Spinal cord (tissue), 10 donors: ENCODE measurements around the gene AEN. TPM values are rescaled to one million over a fixed set of nuclear protein-coding genes. Genes with fewer than 3 reads are reported as not detected.

Source experiments
- DNase-seq, 6 donors: peaks; one replicate each; pipeline versions ENCODE4 v3.0.0 to v3.0.0-alpha.2; 2013 to 2015; ENCODE audit warnings: low spot score in 6 of 6, low read depth in 4 of 6
- H3K27ac ChIP-seq: one replicate; pipeline ENCODE4 v1.5.1; 2013; ENCODE audit warnings: low read depth, low read length, control low read depth
- H3K27me3 ChIP-seq: one replicate; pipeline ENCODE4 v1.6.1; 2013; ENCODE audit warnings: low read length; ENCODE audit not compliant: control insufficient read depth, insufficient read depth
- H3K36me3 ChIP-seq: one replicate; pipeline ENCODE4 v1.6.1; 2013; ENCODE audit warnings: low read length; ENCODE audit not compliant: control insufficient read depth, insufficient read depth
- H3K4me1 ChIP-seq: one replicate; pipeline ENCODE4 v1.6.1; 2013; ENCODE audit warnings: low read length; ENCODE audit not compliant: control insufficient read depth, insufficient read depth
- H3K4me3 ChIP-seq: one replicate; pipeline ENCODE4 v1.5.1; 2013; ENCODE audit warnings: low read depth, low read length, control low read depth
- H3K9me3 ChIP-seq: one replicate; pipeline ENCODE4 v1.6.1; 2013; ENCODE audit warnings: low read length; ENCODE audit not compliant: control insufficient read depth, insufficient read depth
- WGBS: methylation state at CpG from one replicate; pipeline ENCODE4 v1.1.5; 2013; ENCODE audit warnings: missing lambda C conversion rate; ENCODE audit not compliant: insufficient coverage; 5-methylcytosine and 5-hydroxymethylcytosine counted together
- polyA plus RNA-seq, 2 donors: library from polyadenylated mRNA; unstranded; fragments of 120-200 nt; gene quantifications; one replicate each; pipeline ENCODE4 v1.2.1, GENCODE V29; 2013; ENCODE audit not compliant: insufficient read length in 2 of 2
- small RNA-seq: library from RNA; depleted of rRNA; stranded (forward); fragments of <200 nt; gene quantifications from one replicate; pipeline ENCODE3, GENCODE V24; 2014; ENCODE audit warnings: low replicate concordance
- total RNA-seq, 2 donors: library from RNA; depleted of rRNA in 1 of 2; stranded (reverse); fragments of 120-200 nt in 1 of 2; fragments of >200 nt in 1 of 2; gene quantifications; one replicate each; pipeline versions ENCODE4 v1.2.3 to v1.2.4, GENCODE V29; 2013 to 2014
- donor health status: healthy.

AEN gene
- total and polyA plus RNA-seq, 4 donors, result 7.0 to 10.1 (median 7.8) TPM

DNA sequence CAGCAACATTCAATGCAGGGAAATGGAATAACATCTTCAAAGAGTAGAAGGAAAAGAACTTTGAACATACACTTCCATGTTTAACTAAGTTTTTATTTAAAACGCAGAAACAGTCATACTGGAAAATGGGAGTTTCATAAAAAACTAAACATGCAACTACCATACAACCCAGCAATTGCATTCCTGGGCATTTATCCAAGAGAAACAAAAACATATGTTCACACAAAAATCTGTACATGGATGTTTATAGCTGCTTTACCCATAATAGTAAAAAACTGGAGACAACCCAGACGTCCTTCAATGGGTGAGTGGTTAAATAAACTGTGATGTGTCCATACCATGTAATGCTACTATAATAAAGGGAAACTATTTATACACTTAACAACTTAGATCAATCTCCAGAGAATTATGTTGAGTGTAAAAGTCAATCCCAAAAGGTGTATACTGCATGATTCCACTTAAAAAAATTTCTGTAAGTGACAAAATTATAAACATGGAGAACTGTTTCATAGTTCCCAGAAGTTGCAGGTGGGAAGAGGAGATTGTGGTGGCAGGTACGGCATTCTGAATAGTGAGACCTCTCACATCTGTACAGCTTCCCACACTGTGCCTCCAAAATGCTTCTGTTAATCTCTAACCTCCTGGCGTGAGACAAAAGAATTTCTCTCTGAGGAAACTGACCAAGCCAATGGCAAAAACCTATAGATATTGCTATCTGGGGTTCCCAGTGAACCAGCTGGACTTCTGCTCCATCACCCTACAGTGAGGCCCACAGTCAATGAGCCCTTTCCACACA, 40.8 kb downstream of the AEN start:
- H3K27me3 ChIP-seq, result no peaks in the 10 kb centered on the region
- 90% methylated on average over 2 of the region's 4 CpGs for WGBS
- DNase-seq, result no peak
- no peaks in the 10 kb centered on the region for H3K36me3 ChIP-seq
- no peak overlapping the region for H3K4me3 ChIP-seq
- no peak overlapping the region for H3K27ac ChIP-seq
- peaks cover 28% of the 10 kb centered on the region for H3K4me1 ChIP-seq
- H3K9me3 ChIP-seq, result no peaks in the 10 kb centered on the region

DNA sequence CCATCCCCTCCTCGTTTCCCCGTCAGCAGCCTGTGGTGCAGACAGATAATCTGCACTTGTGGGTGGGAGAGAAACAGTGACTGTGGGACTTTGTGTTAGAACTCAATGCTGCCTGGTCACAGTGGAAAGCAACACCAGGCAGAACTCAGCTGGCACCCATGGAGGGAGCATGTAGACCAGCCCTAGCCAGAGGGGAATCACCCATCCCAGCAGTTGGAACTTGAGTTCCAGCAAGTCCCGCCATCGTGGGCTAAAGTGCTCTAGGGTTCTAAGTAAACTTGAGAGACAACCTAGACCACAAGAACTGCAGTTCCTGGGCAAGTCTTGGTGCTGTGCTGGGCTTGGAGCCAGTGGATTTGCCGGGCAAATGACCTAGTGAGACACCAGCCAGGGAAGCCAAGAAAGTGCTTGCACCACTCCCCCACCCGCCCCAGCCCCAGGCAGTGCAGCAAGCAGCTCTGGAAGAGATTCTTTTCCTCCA, 42.0 kb downstream of the AEN start:
- Histone ChIP-seq H3K4me1 (peaks cover 18% of the 10 kb centered on the region), H3K27ac (no peak overlapping the region), H3K4me3 (no peak overlapping the region), H3K27me3 (no peaks in the 10 kb centered on the region), H3K9me3 (no peaks in the 10 kb centered on the region), H3K36me3 (no peaks in the 10 kb centered on the region)
- no peak for DNase-seq
- 97% methylated on average over 5 of the region's 6 CpGs for WGBS

DNA sequence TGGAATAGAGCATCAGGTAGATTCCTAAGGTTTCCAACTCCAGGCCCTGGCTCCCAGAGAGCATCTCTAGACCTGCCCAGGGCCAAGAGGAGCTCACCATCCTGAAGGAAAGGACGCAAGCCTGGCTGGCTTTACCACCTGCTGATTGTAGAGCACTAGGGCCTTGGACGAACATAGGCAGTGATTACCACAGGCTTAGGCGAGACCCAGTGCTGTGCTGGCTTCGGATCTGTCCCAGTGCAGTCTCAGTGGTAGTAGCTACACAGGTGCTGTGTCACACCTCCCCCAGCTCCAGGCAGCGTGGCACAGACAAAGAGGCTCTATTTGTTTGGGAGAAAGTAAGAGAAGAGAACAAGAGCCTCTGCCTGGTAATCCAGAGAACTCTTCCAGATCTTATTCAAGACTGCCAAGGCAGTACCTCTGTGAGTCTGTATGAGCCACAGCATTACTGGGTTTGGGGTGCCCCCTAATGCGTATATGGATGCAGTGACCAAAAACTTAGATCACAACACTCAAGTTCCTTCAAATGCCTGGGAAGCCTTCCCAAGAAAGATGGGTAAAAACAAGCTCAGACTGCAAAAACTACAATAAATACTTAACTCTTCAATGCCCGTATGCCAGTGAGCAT, 43.1 kb downstream of the AEN start:
- Histone ChIP-seq H3K27ac (no peak overlapping the region), H3K36me3 (no peaks in the 10 kb centered on the region), H3K4me1 (peaks cover 9% of the 10 kb centered on the region), H3K9me3 (no peaks in the 10 kb centered on the region), H3K27me3 (no peaks in the 10 kb centered on the region), H3K4me3 (no peak overlapping the region)
- peak in 1 of 6 donors; percentile 28 for DNase-seq
- WGBS, result 85% methylated on average over 5 of the region's 7 CpGs

DNA sequence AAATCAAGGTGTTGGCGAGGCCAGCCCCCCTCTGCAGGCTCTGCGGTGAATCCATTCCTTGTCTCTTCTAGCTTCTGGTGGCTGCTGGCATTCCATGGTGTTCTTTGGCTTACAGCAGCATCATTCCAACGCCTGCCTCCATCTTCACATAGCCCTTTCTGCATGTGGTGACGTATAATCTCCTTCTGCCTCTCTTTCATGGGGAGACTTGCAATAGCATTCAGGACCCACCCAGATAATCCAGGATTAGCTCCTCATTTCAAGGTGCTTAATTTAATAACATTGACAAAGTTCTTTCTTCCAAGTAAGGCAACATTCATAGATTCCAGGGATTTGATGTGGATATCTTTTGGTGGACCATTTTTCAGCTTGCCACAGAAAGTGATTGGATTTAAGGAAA, 53.5 kb downstream of the AEN start:
- H3K27ac ChIP-seq, result no peak overlapping the region
- no peak overlapping the region for H3K4me3 ChIP-seq
- H3K4me1 ChIP-seq, result no peaks in the 10 kb centered on the region
- H3K9me3 ChIP-seq, result no peaks in the 10 kb centered on the region
- no peaks in the 10 kb centered on the region for H3K36me3 ChIP-seq
- no peaks in the 10 kb centered on the region for H3K27me3 ChIP-seq
- WGBS, result 69% methylated on average over 4 of the region's 4 CpGs
- DNase-seq, result no peak

DNA sequence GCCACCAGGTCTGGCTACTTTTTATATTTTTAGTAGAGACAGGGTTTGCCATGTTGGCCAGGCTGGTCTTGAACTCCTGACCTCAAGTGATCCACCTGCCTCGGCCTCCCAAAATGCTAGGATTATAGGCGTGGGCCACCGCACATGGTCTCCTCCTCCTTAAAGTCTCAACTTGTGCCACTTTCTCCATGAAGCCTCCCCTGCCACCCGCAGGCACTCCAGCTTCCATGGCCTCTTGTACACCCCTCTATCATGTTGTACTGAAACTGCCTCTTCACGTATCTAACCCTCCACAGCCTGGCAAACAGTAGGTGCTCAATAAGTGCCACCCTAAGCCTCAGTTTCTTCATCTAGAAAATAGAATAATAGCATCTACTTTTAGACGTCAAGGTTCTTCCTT, 57.6 kb downstream of the AEN start:
- Histone ChIP-seq H3K4me3 (no peak overlapping the region), H3K36me3 (no peaks in the 10 kb centered on the region), H3K9me3 (no peaks in the 10 kb centered on the region), H3K4me1 (peaks cover 4% of the 10 kb centered on the region), H3K27ac (no peak overlapping the region), H3K27me3 (no peaks in the 10 kb centered on the region)
- DNase-seq, result no peak
- WGBS, result 96% methylated on average over 5 of the region's 6 CpGs

DNA sequence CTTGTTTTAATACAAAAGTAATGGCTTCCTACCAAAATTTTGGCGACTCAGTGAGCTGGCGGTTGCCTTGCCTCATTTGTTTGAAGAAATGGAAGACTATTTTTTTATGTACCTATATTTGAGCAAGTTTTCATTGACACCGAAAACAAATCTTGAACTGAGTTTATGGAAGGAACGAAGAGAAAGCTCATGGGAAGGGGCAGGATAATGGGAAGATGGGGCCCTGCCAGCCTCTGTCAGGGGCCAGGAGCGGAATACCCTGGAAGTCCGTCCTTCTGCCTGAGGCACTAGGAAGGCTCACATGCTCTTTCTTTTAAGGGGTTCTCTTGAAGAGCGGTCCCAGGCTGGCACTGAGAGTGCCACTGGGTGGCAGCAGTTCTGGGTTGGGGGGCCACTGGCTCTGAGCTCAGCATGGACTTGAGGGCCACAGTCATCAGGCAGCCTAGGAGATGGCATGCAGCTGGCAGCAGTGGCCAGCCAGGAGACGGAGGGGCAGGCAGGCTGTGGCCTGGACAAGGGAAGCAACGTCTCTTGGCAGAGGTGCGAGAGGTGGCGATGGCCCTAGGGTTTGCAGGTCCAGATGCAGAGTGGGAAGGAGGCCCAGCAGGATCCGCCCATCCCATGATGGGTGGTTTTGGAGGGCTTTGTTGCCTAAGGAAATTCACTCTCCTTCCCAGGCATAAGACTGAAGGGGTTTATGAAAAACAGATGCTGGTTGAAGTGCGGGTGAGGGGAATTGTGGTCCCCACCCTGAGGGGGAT, 59.3 kb downstream of the AEN start:
- DNase-seq, result no peak
- Histone ChIP-seq H3K27me3 (no peaks in the 10 kb centered on the region), H3K36me3 (no peaks in the 10 kb centered on the region), H3K4me3 (no peak overlapping the region), H3K27ac (no peak overlapping the region), H3K9me3 (no peaks in the 10 kb centered on the region), H3K4me1 (peaks cover 4% of the 10 kb centered on the region)
- WGBS, result 86% methylated on average over 10 of the region's 13 CpGs

DNA sequence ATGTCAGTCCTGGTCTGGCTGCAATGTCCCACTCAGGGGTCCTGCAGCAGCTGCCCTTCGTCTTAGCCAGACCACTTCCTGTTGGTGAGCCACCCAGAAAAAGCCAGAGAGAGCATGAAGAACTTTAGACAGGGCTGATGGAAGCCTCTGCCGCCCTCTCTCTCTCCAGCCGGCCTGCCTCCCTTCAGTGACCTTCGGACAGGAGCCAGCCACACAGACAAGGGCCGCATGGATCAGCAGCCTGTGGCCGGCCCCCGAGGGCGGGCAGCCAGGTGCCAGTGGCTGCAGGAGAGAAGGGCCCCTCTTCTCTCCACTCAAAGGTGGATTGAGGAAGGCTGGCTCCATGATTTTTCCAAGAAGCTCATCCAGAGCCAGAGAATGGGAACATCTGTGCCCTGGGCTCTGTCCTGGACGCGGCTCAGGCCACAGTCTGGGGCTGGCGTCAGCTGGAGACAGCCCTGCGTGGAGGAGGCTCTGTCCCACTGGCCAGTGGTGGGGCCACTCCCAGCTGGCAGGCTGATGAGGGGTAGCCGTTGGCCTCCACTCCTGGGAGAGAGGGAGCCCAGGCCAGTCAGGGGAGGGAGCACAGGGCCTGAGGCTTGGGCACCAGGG, 60.6 kb downstream of the AEN start:
- Histone ChIP-seq H3K9me3 (no peaks in the 10 kb centered on the region), H3K27me3 (no peaks in the 10 kb centered on the region), H3K36me3 (no peaks in the 10 kb centered on the region), H3K27ac (no peak overlapping the region), H3K4me3 (no peak overlapping the region), H3K4me1 (peaks cover 4% of the 10 kb centered on the region)
- no peak for DNase-seq
- 73% methylated on average over 13 of the region's 13 CpGs for WGBS

Small RNAs within 50 kb of the gene (small RNA-seq; reads per million reads assigned to genes)
- gene MIR1179 (4.6 reads per million, percentile 94 among the genes with 10 or more reads in this experiment), gene MIR7-2 (2.6 reads per million, percentile 92 among the genes with 10 or more reads in this experiment)

Other genes starting within 250 kb of the AEN start
- 10 to 100 TPM; 15.1 to 28.6 TPM for gene MRPL46, start 154.0 kb upstream of the AEN start, total RNA-seq
- 10 to 100 TPM; 29.5 to 29.7 TPM for gene MRPL46, start 154.0 kb upstream of the AEN start, polyA plus RNA-seq
- gene MRPS11, start 153.6 kb upstream of the AEN start, total RNA-seq, result 10 to 100 TPM; 22.5 to 55.0 TPM
- gene MRPS11, start 153.6 kb upstream of the AEN start, polyA plus RNA-seq, result 10 to 100 TPM; 67.7 to 70.7 TPM
- 10 to 100 TPM in 1 of 2 donors, 1 to 10 TPM in 1; 8.8 to 10.2 TPM for gene DET1, start 74.7 kb upstream of the AEN start, total RNA-seq
- 1 to 10 TPM; 8.1 to 9.7 TPM for gene DET1, start 74.7 kb upstream of the AEN start, polyA plus RNA-seq
- 1 to 10 TPM; 1.4 to 2.0 TPM for gene ISG20, start 17.7 kb downstream of the AEN start, total RNA-seq
- 1 to 10 TPM; 6.0 to 7.4 TPM for gene ISG20, start 17.7 kb downstream of the AEN start, polyA plus RNA-seq
- gene ACAN, start 182.1 kb downstream of the AEN start, total RNA-seq, result 10 to 100 TPM; 11.5 to 16.3 TPM
- gene ACAN, start 182.1 kb downstream of the AEN start, polyA plus RNA-seq, result 10 to 100 TPM; 18.5 to 25.5 TPM